GM12874 (cell line): ENCODE data around the gene NUP43.

Experiments
- TF ChIP-seq, protein P1 (sequence below): IDR thresholded peaks from 2 replicates; pipeline ENCODE4 v1.5.1; 2011; ENCODE audit warnings: low read depth, mild to moderate bottlenecking, control low read depth, low read length, moderate library complexity; ENCODE audit not compliant: insufficient read depth

NUP43 gene

GRCh38 chr6:149680503-149680902 lies 65.8 kb downstream of the NUP43 start:
- TF ChIP-seq, protein P1, sequence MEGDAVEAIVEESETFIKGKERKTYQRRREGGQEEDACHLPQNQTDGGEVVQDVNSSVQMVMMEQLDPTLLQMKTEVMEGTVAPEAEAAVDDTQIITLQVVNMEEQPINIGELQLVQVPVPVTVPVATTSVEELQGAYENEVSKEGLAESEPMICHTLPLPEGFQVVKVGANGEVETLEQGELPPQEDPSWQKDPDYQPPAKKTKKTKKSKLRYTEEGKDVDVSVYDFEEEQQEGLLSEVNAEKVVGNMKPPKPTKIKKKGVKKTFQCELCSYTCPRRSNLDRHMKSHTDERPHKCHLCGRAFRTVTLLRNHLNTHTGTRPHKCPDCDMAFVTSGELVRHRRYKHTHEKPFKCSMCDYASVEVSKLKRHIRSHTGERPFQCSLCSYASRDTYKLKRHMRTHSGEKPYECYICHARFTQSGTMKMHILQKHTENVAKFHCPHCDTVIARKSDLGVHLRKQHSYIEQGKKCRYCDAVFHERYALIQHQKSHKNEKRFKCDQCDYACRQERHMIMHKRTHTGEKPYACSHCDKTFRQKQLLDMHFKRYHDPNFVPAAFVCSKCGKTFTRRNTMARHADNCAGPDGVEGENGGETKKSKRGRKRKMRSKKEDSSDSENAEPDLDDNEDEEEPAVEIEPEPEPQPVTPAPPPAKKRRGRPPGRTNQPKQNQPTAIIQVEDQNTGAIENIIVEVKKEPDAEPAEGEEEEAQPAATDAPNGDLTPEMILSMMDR: no peak
